GM08714 (cell line): Measurements from ENCODE around the gene MMP20.

Source experiments
- H3K4me3 ChIP-seq: fragments of 200-500 bp; sonication (Bioruptor generic); 2 replicates; pipeline ENCODE4 v1.5.1; 2014; ENCODE audit warnings: mild to moderate bottlenecking, low read length, inconsistent platforms
- ZNF274 ChIP-seq: IDR thresholded peaks from 2 replicates; pipeline ENCODE4 v1.6.1; 2012; ENCODE audit warnings: mild to moderate bottlenecking, low read depth, low read length

The MMP20 gene

GRCh38 chr11:102625177-102625576 lies at the start of gene MMP20:
Gene MMP20, minus strand, starts transcription at chr11:102625332. Its CDS starts 13 bp downstream, at chr11:102625319.
- no peak for TF ChIP-seq ZNF274
- H3K4me3 ChIP-seq, result no peak within 1 kb of the TSS

- no peak for TF ChIP-seq ZNF274
- H3K4me3 ChIP-seq, result no peak overlapping the region
Measured at GRCh38 chr11:102669664-102670063, 44.5 kb upstream of the MMP20 start.

GRCh38 chr11:102666331-102666957 lies 41.3 kb upstream of the MMP20 start:
- no peak for TF ChIP-seq ZNF274
- no peak overlapping the region for H3K4me3 ChIP-seq

GRCh38 chr11:102664001-102664752 lies 39.0 kb upstream of the MMP20 start:
- H3K4me3 ChIP-seq, result no peak overlapping the region
- TF ChIP-seq ZNF274, result no peak

- TF ChIP-seq ZNF274, result no peak
- no peak overlapping the region for H3K4me3 ChIP-seq
Measured at GRCh38 chr11:102662607-102663006, 37.5 kb upstream of the MMP20 start.

GRCh38 chr11:102661040-102661439 lies 35.9 kb upstream of the MMP20 start:
- no peak for TF ChIP-seq ZNF274
- H3K4me3 ChIP-seq, result no peak overlapping the region

GRCh38 chr11:102656528-102656927 lies 31.4 kb upstream of the MMP20 start:
- no peak overlapping the region for H3K4me3 ChIP-seq
- no peak for TF ChIP-seq ZNF274

GRCh38 chr11:102655547-102655946 lies 30.4 kb upstream of the MMP20 start:
- TF ChIP-seq ZNF274, result no peak
- no peak overlapping the region for H3K4me3 ChIP-seq

GRCh38 chr11:102654761-102655160 lies 29.6 kb upstream of the MMP20 start:
- H3K4me3 ChIP-seq, result no peak overlapping the region
- TF ChIP-seq ZNF274, result no peak

- no peak overlapping the region for H3K4me3 ChIP-seq
- TF ChIP-seq ZNF274, result no peak
Measured at GRCh38 chr11:102653744-102654291, 28.7 kb upstream of the MMP20 start.

- no peak for TF ChIP-seq ZNF274
- no peak overlapping the region for H3K4me3 ChIP-seq
Measured at GRCh38 chr11:102647430-102647829, 22.3 kb upstream of the MMP20 start.

GRCh38 chr11:102643941-102644340 lies 18.8 kb upstream of the MMP20 start:
- TF ChIP-seq ZNF274, result no peak

GRCh38 chr11:102640946-102641345 lies 15.8 kb upstream of the MMP20 start:
- no peak overlapping the region for H3K4me3 ChIP-seq
- no peak for TF ChIP-seq ZNF274

More at GRCh38 chr11:102643941-102644340, 18.8 kb upstream of the MMP20 start:
- H3K4me3 ChIP-seq, result no peak overlapping the region

- TF ChIP-seq ZNF274, result no peak
- H3K4me3 ChIP-seq, result no peak overlapping the region
Measured at GRCh38 chr11:102639656-102640055, 14.5 kb upstream of the MMP20 start.

- H3K4me3 ChIP-seq, result no peak overlapping the region
- no peak for TF ChIP-seq ZNF274
Measured at GRCh38 chr11:102637731-102638130, 12.6 kb upstream of the MMP20 start.
